Stomach (tissue), 4 donors: ENCODE measurements around the gene FDX1.

Experiments used
- POLR2A ChIP-seq, 4 donors: fragments of 450-650 bp; IDR thresholded peaks; one replicate each; pipeline ENCODE4 v1.6.1; 2016; ENCODE audit warnings: antibody characterized with exemption in 4 of 4, control low read depth in 2 of 4, mild to moderate bottlenecking in 1 of 4, moderate library complexity in 1 of 4
- POLR2AphosphoS5 ChIP-seq, 3 donors: sonication (generic); formaldehyde crosslinking; IDR thresholded peaks; one replicate each; pipeline ENCODE4 v1.6.1; 2016; ENCODE audit warnings: antibody characterized with exemption in 3 of 3
- TF ChIP-seq, protein P1 (sequence below), 7 experiments: fragments of 450-650 bp in 4 of 7; fragments of 200-600 bp in 3 of 7; sonication (generic) in 3 of 7; IDR thresholded peaks; one replicate each; pipeline ENCODE4 v1.5.1; 2016 to 2019; ENCODE audit warnings: antibody characterized with exemption in 7 of 7, control low read depth in 2 of 7, mild to moderate bottlenecking in 1 of 7

- TF ChIP-seq, protein P1, sequence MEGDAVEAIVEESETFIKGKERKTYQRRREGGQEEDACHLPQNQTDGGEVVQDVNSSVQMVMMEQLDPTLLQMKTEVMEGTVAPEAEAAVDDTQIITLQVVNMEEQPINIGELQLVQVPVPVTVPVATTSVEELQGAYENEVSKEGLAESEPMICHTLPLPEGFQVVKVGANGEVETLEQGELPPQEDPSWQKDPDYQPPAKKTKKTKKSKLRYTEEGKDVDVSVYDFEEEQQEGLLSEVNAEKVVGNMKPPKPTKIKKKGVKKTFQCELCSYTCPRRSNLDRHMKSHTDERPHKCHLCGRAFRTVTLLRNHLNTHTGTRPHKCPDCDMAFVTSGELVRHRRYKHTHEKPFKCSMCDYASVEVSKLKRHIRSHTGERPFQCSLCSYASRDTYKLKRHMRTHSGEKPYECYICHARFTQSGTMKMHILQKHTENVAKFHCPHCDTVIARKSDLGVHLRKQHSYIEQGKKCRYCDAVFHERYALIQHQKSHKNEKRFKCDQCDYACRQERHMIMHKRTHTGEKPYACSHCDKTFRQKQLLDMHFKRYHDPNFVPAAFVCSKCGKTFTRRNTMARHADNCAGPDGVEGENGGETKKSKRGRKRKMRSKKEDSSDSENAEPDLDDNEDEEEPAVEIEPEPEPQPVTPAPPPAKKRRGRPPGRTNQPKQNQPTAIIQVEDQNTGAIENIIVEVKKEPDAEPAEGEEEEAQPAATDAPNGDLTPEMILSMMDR (IDR thresholded peaks at IDR 0.05): no peak
- no peak for TF ChIP-seq POLR2A (IDR thresholded peaks at IDR 0.05)
- TF ChIP-seq POLR2AphosphoS5 (IDR thresholded peaks at IDR 0.05): no peak
Observed at GRCh38 chr11:110409174-110409573, 20.6 kb upstream of the FDX1 start.
